ENCODE results near the gene ANKHD1. TPM values are rescaled to one million over a fixed set of nuclear protein-coding genes. Genes with fewer than 3 reads are reported as not detected.

The ANKHD1 gene
- total RNA-seq, 1 donor from 2014 or later, result 73.0 TPM

- intact Hi-C loops (cut with DNase I), result loop anchor here (5.0 kb wide), 2 partner anchors 261 to 341 kb away; partner anchors contain the start of gene CD14
- no peak for DNase-seq (ENCODE audit: low spot score)
These were observed 30.1 kb upstream of the ANKHD1 start for GRCh38 chr5:140371356-140372151.

GRCh38 chr5:140372971-140373487, 28.6 kb upstream of the ANKHD1 start:
- peak; percentile 82 for DNase-seq (ENCODE audit: low spot score)
- intact Hi-C loops (cut with DNase I), result loop anchor here (5.0 kb wide), 2 partner anchors 259 to 339 kb away; partner anchors contain the start of gene CD14

GRCh38 chr5:140381351-140381750, 20.3 kb upstream of the ANKHD1 start:
- intact Hi-C loops (cut with DNase I), result no loop called here
- DNase-seq (ENCODE audit: low spot score), result no peak

DNA sequence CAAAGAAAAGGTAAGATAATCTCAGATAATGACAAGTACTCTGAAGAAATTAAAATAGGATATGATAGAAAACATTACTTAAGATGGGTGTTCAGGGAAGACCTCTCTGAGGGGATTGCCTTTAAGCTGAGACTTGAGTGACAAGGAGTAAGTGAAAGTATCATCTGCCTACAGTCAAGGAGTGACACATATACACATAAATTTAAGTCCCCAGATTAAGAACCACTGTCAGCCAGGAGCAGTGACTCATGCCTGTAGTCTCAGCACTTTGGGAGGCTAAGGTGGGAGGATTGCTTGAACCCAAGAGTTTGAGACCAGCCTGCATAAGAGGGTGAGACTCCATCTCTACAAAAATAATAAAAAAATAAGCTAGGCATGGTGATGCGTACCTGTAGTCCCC, 19.7 kb upstream of the ANKHD1 start:
- intact Hi-C loops (cut with DNase I), result no loop called here
- no peak for DNase-seq (ENCODE audit: low spot score)

- DNase-seq (ENCODE audit: low spot score), result no peak
- intact Hi-C loops (cut with DNase I), result no loop called here
These were observed 18.8 kb upstream of the ANKHD1 start for GRCh38 chr5:140382866-140383265.

GRCh38 chr5:140383300-140383699, 18.3 kb upstream of the ANKHD1 start:
- intact Hi-C loops (cut with DNase I), result no loop called here
- no peak for DNase-seq (ENCODE audit: low spot score)

- no peak for DNase-seq (ENCODE audit: low spot score)
- intact Hi-C loops (cut with DNase I), result no loop called here
These were observed 13.6 kb upstream of the ANKHD1 start for GRCh38 chr5:140388052-140388451.

DNA sequence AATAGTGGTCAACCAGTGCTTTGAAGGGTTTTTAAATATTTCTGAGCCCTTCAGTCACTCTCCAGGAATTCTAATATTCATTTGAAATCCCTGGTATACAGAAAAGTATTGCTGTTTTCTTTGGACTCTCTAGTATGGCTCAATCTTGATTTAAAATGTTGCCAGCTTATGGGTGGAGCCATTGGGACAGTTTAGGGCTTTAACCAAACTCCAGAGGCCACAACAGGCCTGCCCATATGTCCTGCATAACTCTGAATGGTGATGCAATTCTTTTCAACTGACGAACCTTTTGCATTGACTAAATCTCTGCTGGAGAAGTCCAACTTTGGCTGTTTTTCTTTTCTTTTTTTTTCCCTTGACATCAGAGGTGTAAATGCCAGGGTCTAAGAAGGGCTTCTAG, 10.3 kb upstream of the ANKHD1 start:
- intact Hi-C loops (cut with DNase I), result no loop called here
- no peak for DNase-seq (ENCODE audit: low spot score)

DNA sequence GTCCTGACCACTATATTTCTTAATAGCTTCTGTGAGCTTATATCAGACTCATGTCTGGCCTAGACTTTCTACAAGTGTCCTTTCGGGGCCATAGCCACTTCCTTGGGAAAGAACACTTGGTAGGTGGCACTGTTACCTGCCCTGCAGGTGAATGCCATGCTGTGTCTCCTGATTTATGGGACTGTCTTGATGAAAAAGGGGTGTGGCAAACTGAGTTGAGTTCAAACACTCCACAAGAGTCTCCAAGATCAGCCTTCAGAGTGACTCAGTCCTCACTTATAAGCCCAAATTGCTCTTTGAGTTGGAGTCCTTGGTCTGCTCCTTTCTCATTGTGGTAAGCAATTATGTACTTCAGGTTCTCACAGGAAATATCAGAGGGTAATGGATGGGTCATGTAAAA, 9.9 kb upstream of the ANKHD1 start:
- no peak for DNase-seq (ENCODE audit: low spot score)
- intact Hi-C loops (cut with DNase I), result no loop called here

DNA sequence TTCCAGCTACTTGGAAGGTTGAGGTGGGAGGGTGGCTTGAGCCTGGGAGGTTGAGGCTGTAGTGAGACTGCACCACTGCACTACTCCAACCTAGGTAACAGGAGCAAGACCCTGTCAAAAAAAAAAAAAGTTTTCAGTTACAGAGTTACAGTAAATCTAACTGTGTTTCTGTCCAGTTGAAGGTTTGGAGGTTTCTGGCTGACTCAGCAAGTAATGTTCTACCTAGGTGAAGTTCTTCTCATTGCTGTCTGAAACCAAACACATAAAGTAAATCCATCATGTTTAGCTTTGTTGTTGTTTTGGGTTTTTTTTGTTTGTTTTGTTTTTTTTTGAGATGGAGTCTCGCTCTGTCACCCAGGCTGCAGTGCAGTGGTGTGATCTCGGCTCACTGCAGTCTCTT, 7.9 kb upstream of the ANKHD1 start:
- DNase-seq (ENCODE audit: low spot score), result no peak
- intact Hi-C loops (cut with DNase I), result no loop called here

- intact Hi-C loops (cut with DNase I), result no loop called here
These were observed 3.2 kb upstream of the ANKHD1 start for GRCh38 chr5:140398379-140398811.

GRCh38 chr5:140399979-140400729, 1.5 kb upstream of the ANKHD1 start:
- intact Hi-C loops (cut with DNase I), result loop anchor here (5.0 kb wide), 2 partner anchors 147 to 237 kb away; partner anchors contain the start of genes EIF4EBP3 and TMCO6
- no peak for DNase-seq (ENCODE audit: low spot score)

More at GRCh38 chr5:140398379-140398811, 3.2 kb upstream of the ANKHD1 start:
- no peak for DNase-seq (ENCODE audit: low spot score)

GRCh38 chr5:140400730-140401361, 787 bp upstream of the ANKHD1 start:
- intact Hi-C loops (cut with DNase I), result loop anchor here (5.0 kb wide), 2 partner anchors 146 to 236 kb away; partner anchors contain the start of genes EIF4EBP3 and TMCO6
- DNase-seq (ENCODE audit: low spot score), result peak; percentile 97

DNA sequence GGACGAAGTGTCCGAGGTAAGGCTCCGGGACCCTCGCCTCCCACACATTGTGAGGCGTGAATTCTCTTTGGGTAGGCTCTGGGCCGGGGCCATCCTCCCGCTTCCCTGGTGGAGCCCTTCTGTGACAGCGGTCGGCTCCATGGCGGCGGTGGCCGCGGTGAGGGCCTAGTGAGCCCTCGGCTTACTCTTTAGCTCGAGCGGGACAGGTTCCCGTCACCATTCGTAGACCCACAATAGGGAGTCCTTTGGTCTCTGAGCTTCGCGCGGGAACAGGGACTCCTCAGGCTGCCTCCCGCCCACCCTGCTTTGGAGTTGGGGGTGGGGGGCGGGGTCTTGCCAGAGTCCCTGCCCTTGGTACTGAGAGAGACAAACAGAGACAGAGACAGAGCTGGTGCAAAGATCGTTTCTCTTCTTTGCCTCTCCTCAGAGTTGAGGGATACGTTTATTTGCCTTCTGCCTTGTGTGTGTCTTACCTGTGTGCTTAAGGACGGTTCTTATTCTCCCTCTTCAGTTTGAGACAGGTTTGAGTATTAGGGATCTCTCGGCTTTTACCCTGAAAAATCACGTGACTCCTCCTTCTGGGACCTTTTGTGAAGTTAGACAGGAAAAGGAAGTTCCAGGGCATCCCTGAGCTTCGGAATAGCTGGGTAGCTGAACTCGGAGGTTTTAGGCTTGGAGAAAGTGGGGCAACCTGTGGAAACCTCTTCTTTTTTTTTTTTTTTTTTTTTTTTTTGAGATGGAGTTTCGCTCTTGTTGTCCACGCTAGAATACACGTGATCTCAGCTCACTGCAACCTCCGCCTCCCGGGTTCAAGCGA, 833 bp downstream of the ANKHD1 start:
- DNase-seq (ENCODE audit: low spot score), result no peak
- intact Hi-C loops (cut with DNase I), result loop anchor here (5.0 kb wide), 2 partner anchors 145 to 235 kb away; partner anchors contain the start of genes EIF4EBP3 and TMCO6

- no peak for DNase-seq (ENCODE audit: low spot score)
- intact Hi-C loops (cut with DNase I), result loop anchor here (5.0 kb wide), 2 partner anchors 144 to 234 kb away; partner anchors contain the start of genes EIF4EBP3 and TMCO6
These were observed 2.0 kb downstream of the ANKHD1 start for GRCh38 chr5:140403613-140404012.

DNA sequence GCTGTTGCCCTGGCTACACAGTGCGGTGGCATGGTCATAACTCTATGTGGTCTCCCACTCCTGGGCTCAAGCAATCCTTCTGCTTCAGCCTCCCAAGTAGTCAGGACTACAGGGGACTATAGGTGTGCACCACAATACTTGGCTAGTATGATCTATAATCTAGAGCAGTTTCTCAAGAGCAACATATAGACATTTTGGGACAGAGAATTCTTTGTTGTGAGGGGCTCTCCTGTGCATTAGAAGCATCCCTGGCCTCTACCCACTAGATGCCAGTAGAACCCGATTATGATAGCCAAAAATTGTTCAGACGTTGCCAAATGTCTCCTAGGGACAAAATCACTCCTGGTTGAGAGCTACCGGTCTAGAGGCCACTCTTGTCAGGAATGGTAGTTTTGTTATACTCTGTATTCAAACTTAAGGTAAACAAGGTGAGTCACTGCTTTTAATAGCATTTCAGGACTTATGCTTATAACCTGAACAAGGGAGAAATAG, 7.2 kb downstream of the ANKHD1 start:
- intact Hi-C loops (cut with DNase I), result no loop called here
- DNase-seq (ENCODE audit: low spot score), result no peak

- no peak for DNase-seq (ENCODE audit: low spot score)
- intact Hi-C loops (cut with DNase I), result no loop called here
These were observed 11.6 kb downstream of the ANKHD1 start for GRCh38 chr5:140413230-140413629.

DNA sequence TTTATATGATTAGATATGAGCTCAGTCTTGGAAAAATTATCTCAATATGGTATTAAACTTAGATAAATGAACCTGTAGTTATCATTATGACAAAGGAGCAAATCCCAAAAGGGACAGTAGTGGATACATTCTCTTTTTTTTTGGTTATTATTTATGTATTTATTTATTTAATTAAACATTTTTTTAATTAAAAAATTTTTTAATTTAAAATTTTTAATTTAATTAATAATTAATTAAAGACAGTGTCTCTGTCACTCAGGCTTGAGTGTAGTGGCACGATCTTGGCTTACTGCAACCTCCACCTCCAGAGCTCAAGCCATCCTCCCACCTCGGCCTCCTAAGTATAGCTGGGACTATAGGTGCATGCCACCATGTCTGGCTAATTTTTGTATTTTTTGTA, 15.6 kb downstream of the ANKHD1 start:
- intact Hi-C loops (cut with DNase I), result no loop called here
- no peak for DNase-seq (ENCODE audit: low spot score)

All from cardiac septum (tissue), 1 donor.